Astrocyte (in vitro differentiated cells and primary cell): ENCODE results near the gene NEU2. TPM values are rescaled to one million over a fixed set of nuclear protein-coding genes. Genes with fewer than 3 reads are reported as not detected.

Experiments used
- DNase-seq: peaks from one replicate; pipeline ENCODE4 v3.0.0-alpha.2; 2010; ENCODE audit warnings: low read depth
- FAIRE-seq: peaks from 2 replicates; lab custom pipeline; 2011; peaks lifted over from hg19 to GRCh38; lab: Jason Lieb, UNC
- H2AFZ ChIP-seq: 2 replicates; pipeline ENCODE4 v1.6.0; 2012; ENCODE audit warnings: low read depth, low read length, inconsistent platforms
- H3K27ac ChIP-seq: 2 replicates; pipeline ENCODE4 v1.5.1; 2011; ENCODE audit warnings: low read depth, low read length, inconsistent platforms
- H3K27me3 ChIP-seq: 2 replicates; pipeline ENCODE4 v1.6.0; 2011; ENCODE audit warnings: low read length, inconsistent platforms; ENCODE audit not compliant: insufficient read depth
- H3K36me3 ChIP-seq: 2 replicates; pipeline ENCODE4 v1.5.1; 2011; ENCODE audit warnings: low read length, inconsistent platforms; ENCODE audit not compliant: insufficient read depth
- H3K4me1 ChIP-seq: 2 replicates; pipeline ENCODE4 v1.5.1; 2011; ENCODE audit warnings: low read length, inconsistent platforms; ENCODE audit not compliant: insufficient read depth
- H3K4me2 ChIP-seq: 2 replicates; pipeline ENCODE4 v1.6.0; 2012; ENCODE audit warnings: low read length, inconsistent platforms
- H3K4me3 ChIP-seq: 2 replicates; pipeline ENCODE4 v1.5.1; 2011; ENCODE audit warnings: low read depth, mild to moderate bottlenecking, low read length, inconsistent platforms; ENCODE audit not compliant: insufficient read depth
- H3K79me2 ChIP-seq: 2 replicates; pipeline ENCODE4 v1.6.0; 2012; ENCODE audit warnings: mild to moderate bottlenecking, low read length, inconsistent platforms; ENCODE audit not compliant: insufficient read depth
- H3K9ac ChIP-seq: 2 replicates; pipeline ENCODE4 v1.6.0; 2012; ENCODE audit warnings: mild to moderate bottlenecking, low read length, inconsistent platforms
- H3K9me3 ChIP-seq: 2 replicates; pipeline ENCODE4 v1.5.1; 2012; ENCODE audit warnings: low read depth, mild to moderate bottlenecking, low read length, inconsistent platforms; ENCODE audit not compliant: insufficient read depth
- H4K20me1 ChIP-seq: 2 replicates; pipeline ENCODE4 v1.6.0; 2012; ENCODE audit warnings: low read length, inconsistent platforms; ENCODE audit not compliant: insufficient read depth
- H3K27ac Mint-ChIP-seq: one replicate; pipeline ENCODE4 v1.8.0; 2021; ENCODE audit warnings: mild to moderate bottlenecking, mixed read lengths; ENCODE audit not compliant: unreplicated experiment
- H3K27me3 Mint-ChIP-seq: one replicate; pipeline ENCODE4 v1.8.0; 2021; ENCODE audit warnings: low read depth, mixed read lengths; ENCODE audit not compliant: unreplicated experiment
- H3K36me3 Mint-ChIP-seq: one replicate; pipeline ENCODE4 v1.8.0; 2021; ENCODE audit warnings: low read depth, mixed read lengths; ENCODE audit not compliant: unreplicated experiment
- H3K4me1 Mint-ChIP-seq: one replicate; pipeline ENCODE4 v1.8.0; 2021; ENCODE audit warnings: low read depth, mixed read lengths; ENCODE audit not compliant: unreplicated experiment
- H3K4me3 Mint-ChIP-seq: one replicate; pipeline ENCODE4 v1.8.0; 2021; ENCODE audit warnings: mild to moderate bottlenecking, moderate library complexity, mixed read lengths; ENCODE audit not compliant: unreplicated experiment
- H3K9me3 Mint-ChIP-seq: one replicate; pipeline ENCODE4 v1.8.0; 2021; ENCODE audit warnings: mild to moderate bottlenecking, mixed read lengths; ENCODE audit not compliant: unreplicated experiment
- EZH2 ChIP-seq: IDR thresholded peaks from 2 replicates; pipeline ENCODE4 v1.6.1; 2012; ENCODE audit warnings: mild to moderate bottlenecking, low read length, inconsistent platforms; ENCODE audit not compliant: insufficient read depth
- total RNA-seq: library from RNA; stranded (reverse); gene quantifications from 2 replicates; pipeline ENCODE4 v1.2.1, GENCODE V29; 2021
- TF ChIP-seq, protein P1 (sequence below): IDR thresholded peaks from 2 replicates; pipeline ENCODE4 v1.5.1; 2011; ENCODE audit warnings: low read depth, mild to moderate bottlenecking, inconsistent platforms, low read length, moderate library complexity; ENCODE audit not compliant: insufficient read depth

The NEU2 gene
- total RNA-seq, 1 donor from 2014 or later = not detected

DNA sequence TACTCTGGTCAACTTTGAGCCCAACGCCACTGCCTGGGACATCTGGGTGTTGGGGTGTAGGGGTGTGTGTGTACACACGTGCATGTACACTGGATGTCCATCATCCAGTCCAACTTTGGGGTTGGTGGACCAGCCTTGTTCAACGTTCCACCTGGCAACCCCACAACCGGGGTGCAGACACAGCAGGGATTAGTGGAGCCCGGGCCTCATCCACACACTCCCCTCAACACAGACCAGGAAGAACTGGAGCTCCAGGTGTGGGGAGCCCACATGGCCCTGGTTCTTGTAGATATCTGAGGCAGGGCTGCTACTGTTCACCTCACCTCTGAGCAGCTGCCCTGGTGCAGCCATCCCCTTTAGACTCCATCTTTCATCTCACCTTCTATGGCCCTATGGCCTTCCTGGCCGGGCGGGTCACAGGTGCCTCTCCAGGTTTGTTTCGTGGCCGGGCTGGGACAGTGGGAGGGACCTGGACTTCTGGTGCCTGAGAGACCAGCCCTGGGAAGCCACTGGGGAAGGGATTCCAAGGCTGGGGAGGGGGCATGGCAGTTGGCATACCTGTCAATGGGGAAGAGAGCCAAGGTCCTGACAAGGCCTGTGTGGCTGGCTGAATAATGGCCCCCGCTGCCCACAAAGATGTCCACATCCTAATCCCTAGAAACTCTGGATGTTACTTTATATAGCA, 7.5 kb downstream of the NEU2 start:
- Mint-ChIP-seq H3K36me3 (peaks cover 4% of the 10 kb centered on the region), H3K27me3 (peaks cover 23% of the 10 kb centered on the region), H3K27ac (no peak overlapping the region), H3K9me3 (peaks cover 11% of the 10 kb centered on the region), H3K4me3 (no peak overlapping the region), H3K4me1 (no peaks in the 10 kb centered on the region)
- H2AFZ ChIP-seq = no peak overlapping the region
- no peak overlapping the region for H3K9ac ChIP-seq
- H3K27ac ChIP-seq = no peak overlapping the region
- H3K9me3 ChIP-seq = no peaks in the 10 kb centered on the region
- H3K4me2 ChIP-seq = no peak overlapping the region
- no peak for TF ChIP-seq EZH2
- TF ChIP-seq, protein P1, sequence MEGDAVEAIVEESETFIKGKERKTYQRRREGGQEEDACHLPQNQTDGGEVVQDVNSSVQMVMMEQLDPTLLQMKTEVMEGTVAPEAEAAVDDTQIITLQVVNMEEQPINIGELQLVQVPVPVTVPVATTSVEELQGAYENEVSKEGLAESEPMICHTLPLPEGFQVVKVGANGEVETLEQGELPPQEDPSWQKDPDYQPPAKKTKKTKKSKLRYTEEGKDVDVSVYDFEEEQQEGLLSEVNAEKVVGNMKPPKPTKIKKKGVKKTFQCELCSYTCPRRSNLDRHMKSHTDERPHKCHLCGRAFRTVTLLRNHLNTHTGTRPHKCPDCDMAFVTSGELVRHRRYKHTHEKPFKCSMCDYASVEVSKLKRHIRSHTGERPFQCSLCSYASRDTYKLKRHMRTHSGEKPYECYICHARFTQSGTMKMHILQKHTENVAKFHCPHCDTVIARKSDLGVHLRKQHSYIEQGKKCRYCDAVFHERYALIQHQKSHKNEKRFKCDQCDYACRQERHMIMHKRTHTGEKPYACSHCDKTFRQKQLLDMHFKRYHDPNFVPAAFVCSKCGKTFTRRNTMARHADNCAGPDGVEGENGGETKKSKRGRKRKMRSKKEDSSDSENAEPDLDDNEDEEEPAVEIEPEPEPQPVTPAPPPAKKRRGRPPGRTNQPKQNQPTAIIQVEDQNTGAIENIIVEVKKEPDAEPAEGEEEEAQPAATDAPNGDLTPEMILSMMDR = no peak
- no peak overlapping the region for H3K4me3 ChIP-seq
- no peaks in the 10 kb centered on the region for H3K79me2 ChIP-seq
- no peaks in the 10 kb centered on the region for H3K36me3 ChIP-seq
- FAIRE-seq (no peak), DNase-seq (no peak)
- H4K20me1 ChIP-seq = no peaks in the 10 kb centered on the region
- H3K27me3 ChIP-seq = peaks cover 2% of the 10 kb centered on the region
- no peaks in the 10 kb centered on the region for H3K4me1 ChIP-seq

DNA sequence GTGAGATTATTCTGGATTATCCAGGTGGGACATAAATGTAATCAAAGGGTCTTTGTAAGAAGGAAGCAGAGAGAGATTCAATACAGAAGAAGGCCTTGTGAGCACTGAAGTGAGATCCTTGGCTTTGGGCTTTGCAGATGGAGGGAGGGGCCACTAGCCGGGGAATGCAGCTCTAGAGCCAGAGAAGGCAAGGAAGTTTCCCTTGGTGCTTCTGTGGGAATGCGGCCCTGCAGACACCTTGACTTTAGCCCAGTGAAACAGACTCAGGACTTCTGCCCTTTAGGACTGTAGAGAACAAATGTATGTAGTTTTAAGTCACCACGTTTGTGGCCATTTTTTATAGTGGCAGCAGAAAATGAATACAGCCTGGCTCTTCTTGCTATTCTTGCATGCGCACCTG, 8.1 kb downstream of the NEU2 start:
- peaks cover 23% of the 10 kb centered on the region for H3K27me3 Mint-ChIP-seq
- peaks cover 4% of the 10 kb centered on the region for H3K36me3 Mint-ChIP-seq
- Histone ChIP-seq H3K27ac (no peak overlapping the region), H3K79me2 (no peaks in the 10 kb centered on the region), H3K4me2 (no peak overlapping the region), H4K20me1 (no peaks in the 10 kb centered on the region), H3K4me3 (no peak overlapping the region), H3K9ac (no peak overlapping the region), H3K27me3 (peaks cover 2% of the 10 kb centered on the region), H3K9me3 (no peaks in the 10 kb centered on the region), H2AFZ (no peak overlapping the region), H3K36me3 (no peaks in the 10 kb centered on the region), H3K4me1 (no peaks in the 10 kb centered on the region)
- no peak overlapping the region for H3K27ac Mint-ChIP-seq
- TF ChIP-seq EZH2 = no peak
- TF ChIP-seq, protein P1 = no peak
- no peaks in the 10 kb centered on the region for H3K4me1 Mint-ChIP-seq
- H3K4me3 Mint-ChIP-seq = no peak overlapping the region
- DNase-seq (no peak), FAIRE-seq (no peak)
- H3K9me3 Mint-ChIP-seq = peaks cover 11% of the 10 kb centered on the region

- Histone ChIP-seq H3K4me1 (no peaks in the 10 kb centered on the region), H4K20me1 (no peaks in the 10 kb centered on the region), H3K9ac (no peak overlapping the region), H3K27me3 (peaks cover 2% of the 10 kb centered on the region), H3K79me2 (no peaks in the 10 kb centered on the region), H3K4me2 (no peak overlapping the region), H2AFZ (no peak overlapping the region), H3K4me3 (no peak overlapping the region), H3K27ac (no peak overlapping the region), H3K9me3 (no peaks in the 10 kb centered on the region), H3K36me3 (no peaks in the 10 kb centered on the region)
- Mint-ChIP-seq H3K9me3 (peaks cover 8% of the 10 kb centered on the region), H3K36me3 (peaks cover 4% of the 10 kb centered on the region), H3K4me1 (no peaks in the 10 kb centered on the region), H3K27me3 (peaks cover 31% of the 10 kb centered on the region), H3K27ac (no peak overlapping the region), H3K4me3 (no peak overlapping the region)
- DNase-seq (no peak), FAIRE-seq (no peak)
- TF ChIP-seq, protein P1 = no peak
- TF ChIP-seq EZH2 = no peak
Measured at GRCh38 chr2:233041722-233042323, 9.4 kb downstream of the NEU2 start.
